GM13976 (cell line): ENCODE results near the gene TP53AIP1.

ENCODE experiments used
- DNase-seq: peaks from one replicate; pipeline ENCODE4 v3.0.0; 2012; ENCODE audit warnings: low spot score
- CTCF ChIP-seq: IDR thresholded peaks from 2 replicates; pipeline ENCODE4 v1.5.1; 2012; ENCODE audit warnings: borderline replicate concordance, mild to moderate bottlenecking; ENCODE audit not compliant: insufficient read depth; ENCODE audit errors: extremely low read depth, missing control alignments, control extremely low read depth
- in situ Hi-C: fragments of 300-500 bp; cut with MboI; formaldehyde crosslinking; loops from one replicate; pipeline ENCODE4 v1.12.0; 2022; ENCODE audit warnings: low sequenced_read_pairs, mixed read lengths, inconsistent platforms; ENCODE audit not compliant: unreplicated experiment

The TP53AIP1 gene

GRCh38 chr11:128895526-128895925 is 47.1 kb downstream of the TP53AIP1 start:
- DNase-seq: no peak
- no peak for TF ChIP-seq CTCF
- in situ Hi-C loops: loop anchor here (25.0 kb wide), 1 partner anchor 442 kb away; no protein-coding TSS in a partner anchor

GRCh38 chr11:128894685-128895084 is 48.0 kb downstream of the TP53AIP1 start:
- in situ Hi-C loops: loop anchor here (25.0 kb wide), 1 partner anchor 443 kb away; no protein-coding TSS in a partner anchor
- DNase-seq: no peak
- no peak for TF ChIP-seq CTCF

GRCh38 chr11:128894286-128894681 is 48.4 kb downstream of the TP53AIP1 start:
- in situ Hi-C loops: loop anchor here (25.0 kb wide), 1 partner anchor 443 kb away; no protein-coding TSS in a partner anchor
- no peak for TF ChIP-seq CTCF
- no peak for DNase-seq

GRCh38 chr11:128893578-128894285 is 48.9 kb downstream of the TP53AIP1 start:
- DNase-seq: no peak
- TF ChIP-seq CTCF: no peak
- in situ Hi-C loops: loop anchor here (25.0 kb wide), 1 partner anchor 444 kb away; no protein-coding TSS in a partner anchor

- in situ Hi-C loops: loop anchor here (25.0 kb wide), 1 partner anchor 444 kb away; no protein-coding TSS in a partner anchor
- TF ChIP-seq CTCF: no peak
- DNase-seq: no peak
These were observed 49.7 kb downstream of the TP53AIP1 start for GRCh38 chr11:128892866-128893565.

GRCh38 chr11:128891913-128892398 is 50.7 kb downstream of the TP53AIP1 start:
- in situ Hi-C loops: loop anchor here (25.0 kb wide), 1 partner anchor 445 kb away; no protein-coding TSS in a partner anchor
- no peak for TF ChIP-seq CTCF
- DNase-seq: no peak
